Gastroesophageal sphincter (tissue), 4 donors: ENCODE measurements around the gene UNC119B. TPM values are rescaled to one million over a fixed set of nuclear protein-coding genes. Genes with fewer than 3 reads are reported as not detected.

Experiments
- ATAC-seq: fragments of 150-250 bp; one replicate; pipeline ENCODE4 v1.9.1; 2016; ENCODE audit warnings: mild to moderate bottlenecking, moderate library complexity
- H3K27ac ChIP-seq, 4 donors: fragments of 200-600 bp; sonication (generic) in 3 of 4; 1 replicate in 3 of 4; 2 replicates in 1 of 4; pipeline ENCODE4 v1.5.1; 2016 to 2019
- H3K27me3 ChIP-seq: fragments of 200-600 bp; sonication (generic); one replicate; pipeline ENCODE4 v1.5.1; 2019
- H3K36me3 ChIP-seq, 2 donors: fragments of 200-600 bp; sonication (generic); one replicate each; pipeline ENCODE4 v1.5.1; 2019; ENCODE audit warnings: control low read depth in 1 of 2
- H3K4me1 ChIP-seq, 3 donors: fragments of 200-600 bp; sonication (generic); 1 replicate in 2 of 3; 2 replicates in 1 of 3; pipeline ENCODE4 v1.5.1; 2016 to 2019; ENCODE audit warnings: control low read depth in 2 of 3
- H3K4me3 ChIP-seq, 2 donors: fragments of 200-600 bp; sonication (generic); one replicate each; pipeline ENCODE4 v1.5.1; 2019; ENCODE audit warnings: mild to moderate bottlenecking in 1 of 2, moderate library complexity in 1 of 2
- H3K9me3 ChIP-seq, 3 donors: fragments of 200-600 bp; sonication (generic); one replicate each; pipeline ENCODE4 v1.5.1; 2017 to 2019; ENCODE audit warnings: control low read depth in 2 of 3
- EP300 ChIP-seq: sonication (generic); formaldehyde crosslinking; IDR thresholded peaks from one replicate; pipeline ENCODE4 v1.6.1; 2017; ENCODE audit warnings: antibody characterized with exemption, mild to moderate bottlenecking
- POLR2A ChIP-seq, 2 donors: fragments of 450-650 bp; IDR thresholded peaks; one replicate each; pipeline ENCODE4 v1.6.1; 2017; ENCODE audit warnings: antibody characterized with exemption in 2 of 2, mild to moderate bottlenecking in 2 of 2, moderate library complexity in 1 of 2
- POLR2AphosphoS5 ChIP-seq: sonication (generic); formaldehyde crosslinking; IDR thresholded peaks from one replicate; pipeline ENCODE4 v1.6.1; 2017; ENCODE audit warnings: antibody characterized with exemption
- WGBS, 2 donors: methylation state at CpG; one replicate each; pipeline ENCODE4 v1.1.5; 2018; ENCODE audit warnings: low coverage in 1 of 2; 5-methylcytosine and 5-hydroxymethylcytosine counted together
- total RNA-seq, 4 donors: library from RNA; depleted of rRNA; stranded (reverse); fragments of >200 nt; gene quantifications; one replicate each; pipeline ENCODE4 v1.1.0, GENCODE V29; 2016
- TF ChIP-seq, protein P1 (sequence below), 4 experiments: fragments of 200-600 bp in 2 of 4; fragments of 450-650 bp in 2 of 4; sonication (generic) in 1 of 4; IDR thresholded peaks; one replicate each; pipeline ENCODE4 v1.5.1; 2017 to 2019; ENCODE audit warnings: antibody characterized with exemption in 4 of 4, mild to moderate bottlenecking in 2 of 4, moderate library complexity in 2 of 4

The UNC119B gene
- total RNA-seq, 4 donors from 2014 or later: 21.8 to 33.3 (median 27.8) TPM

DNA sequence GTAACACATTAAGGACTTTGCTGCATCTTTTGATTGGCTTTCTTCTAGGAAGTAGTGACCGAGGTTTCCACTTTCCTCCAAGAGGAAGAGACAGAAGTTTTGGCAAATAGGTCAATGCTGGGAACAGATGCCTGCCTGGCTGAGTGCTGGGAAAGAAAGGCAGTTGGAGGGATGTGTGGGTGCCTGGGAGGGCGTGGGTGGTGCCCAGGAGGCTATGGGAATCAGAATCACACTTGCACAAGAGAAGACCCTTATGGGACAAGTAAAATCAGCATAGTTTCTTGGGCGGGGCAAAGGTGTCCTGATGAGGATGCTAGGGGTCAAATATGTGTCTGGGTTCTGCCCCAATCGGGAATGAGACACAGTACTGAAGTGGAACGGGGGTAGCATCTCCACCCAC is 14.5 kb downstream of the UNC119B start:
- Histone ChIP-seq H3K27me3 (no peaks in the 10 kb centered on the region), H3K9me3 (no peaks in the 10 kb centered on the region), H3K27ac (peak overlapping the region in 3 of 4 donors; percentile 86 to 89 (median 88)), H3K4me1 (peaks cover 0 to 24% (median 6%) of the 10 kb centered on the region in 3 donors), H3K4me3 (no peak overlapping the region), H3K36me3 (peaks cover 0 to 68% of the 10 kb centered on the region in 2 donors)
- WGBS, 2 donors: 59 to 62% methylated on average over 5 of the region's 5 CpGs
- ATAC-seq: no peak
- TF ChIP-seq, protein P1, sequence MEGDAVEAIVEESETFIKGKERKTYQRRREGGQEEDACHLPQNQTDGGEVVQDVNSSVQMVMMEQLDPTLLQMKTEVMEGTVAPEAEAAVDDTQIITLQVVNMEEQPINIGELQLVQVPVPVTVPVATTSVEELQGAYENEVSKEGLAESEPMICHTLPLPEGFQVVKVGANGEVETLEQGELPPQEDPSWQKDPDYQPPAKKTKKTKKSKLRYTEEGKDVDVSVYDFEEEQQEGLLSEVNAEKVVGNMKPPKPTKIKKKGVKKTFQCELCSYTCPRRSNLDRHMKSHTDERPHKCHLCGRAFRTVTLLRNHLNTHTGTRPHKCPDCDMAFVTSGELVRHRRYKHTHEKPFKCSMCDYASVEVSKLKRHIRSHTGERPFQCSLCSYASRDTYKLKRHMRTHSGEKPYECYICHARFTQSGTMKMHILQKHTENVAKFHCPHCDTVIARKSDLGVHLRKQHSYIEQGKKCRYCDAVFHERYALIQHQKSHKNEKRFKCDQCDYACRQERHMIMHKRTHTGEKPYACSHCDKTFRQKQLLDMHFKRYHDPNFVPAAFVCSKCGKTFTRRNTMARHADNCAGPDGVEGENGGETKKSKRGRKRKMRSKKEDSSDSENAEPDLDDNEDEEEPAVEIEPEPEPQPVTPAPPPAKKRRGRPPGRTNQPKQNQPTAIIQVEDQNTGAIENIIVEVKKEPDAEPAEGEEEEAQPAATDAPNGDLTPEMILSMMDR (IDR thresholded peaks at IDR 0.05): no peak
- TF ChIP-seq POLR2AphosphoS5: no peak
- no peak for TF ChIP-seq EP300
- TF ChIP-seq POLR2A (IDR thresholded peaks at IDR 0.05): no peak

DNA sequence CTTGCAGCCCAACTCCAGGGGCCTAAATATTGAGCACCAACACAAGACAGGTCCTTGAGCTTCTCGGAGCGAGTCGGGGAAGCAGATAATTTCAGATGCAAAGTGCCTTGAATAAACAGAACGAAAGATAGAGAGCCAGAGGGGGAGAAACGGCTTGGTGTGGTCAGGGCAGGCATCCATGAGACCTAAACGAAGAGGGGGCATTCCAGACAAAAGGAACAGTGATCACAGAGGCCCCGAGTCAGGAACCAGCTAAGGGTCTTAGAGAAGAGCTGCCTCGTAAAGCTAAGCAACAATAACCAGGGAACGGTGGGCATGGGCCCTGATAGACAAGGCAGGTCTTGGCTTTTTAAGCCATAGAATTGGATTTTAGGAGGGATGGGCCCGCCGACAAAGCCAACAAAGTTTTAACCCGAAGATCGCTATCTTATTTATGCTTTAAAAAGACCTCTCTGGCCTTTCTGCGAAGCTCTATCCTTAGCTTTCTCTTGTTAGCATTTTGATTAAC is 14.9 kb downstream of the UNC119B start:
- H3K27me3 ChIP-seq: no peaks in the 10 kb centered on the region
- TF ChIP-seq POLR2AphosphoS5: no peak
- TF ChIP-seq, protein P1 (IDR thresholded peaks at IDR 0.05): no peak
- no peak for TF ChIP-seq EP300
- TF ChIP-seq POLR2A (IDR thresholded peaks at IDR 0.05): no peak
- H3K4me3 ChIP-seq: peak overlapping the region; percentile 41 to 86
- no peaks in the 10 kb centered on the region for H3K9me3 ChIP-seq
- no peak for ATAC-seq
- H3K27ac ChIP-seq: peak overlapping the region in 3 of 4 donors; percentile 86 to 89 (median 88)
- WGBS, 2 donors: 5 to 16% methylated on average over 10 to 13 of the region's 14 CpGs
- peaks cover 0 to 24% (median 6%) of the 10 kb centered on the region in 3 donors for H3K4me1 ChIP-seq
- peaks cover 0 to 68% of the 10 kb centered on the region in 2 donors for H3K36me3 ChIP-seq

DNA sequence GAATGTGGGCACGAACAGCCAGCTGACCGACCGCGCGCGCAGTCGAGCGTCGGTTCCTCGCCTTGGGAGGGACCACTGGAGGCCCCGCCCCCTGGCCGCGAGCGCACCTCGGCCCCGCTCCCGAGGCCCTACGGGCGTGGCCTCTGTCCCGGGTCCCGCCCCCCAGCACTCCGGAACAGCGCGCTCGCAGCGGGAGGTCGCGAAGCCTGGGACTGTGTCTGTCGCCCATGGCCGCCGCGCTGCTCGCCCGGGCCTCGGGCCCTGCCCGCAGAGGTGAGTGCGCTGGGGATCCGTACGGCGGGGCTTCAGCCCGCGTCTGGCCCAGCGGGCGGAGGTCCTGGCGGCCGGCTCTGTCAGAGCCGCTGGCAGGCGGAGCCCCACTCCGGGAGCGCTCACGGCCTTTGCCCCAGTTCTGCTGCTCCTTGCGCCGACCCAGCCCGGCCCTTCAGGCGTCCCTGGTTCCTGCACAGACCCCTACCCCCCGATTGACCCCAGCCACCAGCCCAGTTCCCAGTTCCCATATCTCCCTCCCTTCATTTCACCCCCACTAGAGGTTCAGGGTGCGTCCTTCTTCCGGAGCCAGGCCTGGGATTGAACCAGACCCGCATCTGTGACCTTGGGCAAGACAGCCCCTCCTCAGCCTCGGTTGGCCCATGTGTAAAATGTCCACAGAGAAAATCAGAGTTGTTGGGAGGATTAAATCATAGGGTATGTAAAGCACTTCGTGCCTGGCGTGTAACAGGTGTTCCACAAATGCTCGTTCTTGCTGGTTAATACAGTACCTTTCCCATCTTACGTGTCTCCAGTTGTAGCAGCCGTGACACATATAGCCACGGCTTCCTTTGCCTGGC is 15.6 kb downstream of the UNC119B start, which contains the start of gene ACADS:
ACADS (plus strand) TSS at position 168 of the 851 bp plus-strand sequence; CDS start at position 228, 60 bp downstream.
- Histone ChIP-seq H3K9me3 (no peaks in the 10 kb centered on the region), H3K4me3 (peak within 1 kb of the TSS; percentile 41 to 86), H3K36me3 (peaks cover 0 to 68% of the 10 kb centered on the region in 2 donors), H3K27me3 (no peaks in the 10 kb centered on the region), H3K4me1 (peaks cover 0 to 24% (median 6%) of the 10 kb centered on the region in 3 donors), H3K27ac (peak within 1 kb of the TSS in 3 of 4 donors; percentile 86 to 89 (median 88))
- WGBS, 2 donors: 32 to 41% methylated on average over 5 to 13 of the region's 66 CpGs
- TF ChIP-seq POLR2AphosphoS5 (peak; percentile 34), EP300 (no peak), POLR2A (IDR thresholded peaks at IDR 0.05) (peak; percentile 44 to 53)
- TF ChIP-seq, protein P1 (IDR thresholded peaks at IDR 0.05): peak in 2 of 4 experiments; percentile 25 to 34
- ATAC-seq: peak; percentile 99

DNA sequence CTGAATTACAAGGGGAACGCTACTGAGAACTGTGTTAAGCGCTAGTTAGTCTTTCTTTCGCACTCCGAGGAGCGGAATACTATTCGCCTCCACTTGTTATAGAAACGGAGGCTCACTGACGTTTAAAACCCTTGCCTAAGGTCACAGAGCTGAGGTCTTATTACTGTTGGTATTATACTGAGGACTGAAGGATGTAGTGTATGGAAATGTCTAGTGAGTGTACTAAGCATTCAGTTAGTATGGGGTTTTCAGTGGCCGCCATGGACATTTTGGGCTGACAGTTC is 16.2 kb downstream of the UNC119B start:
- peaks cover 0 to 67% of the 10 kb centered on the region in 2 donors for H3K36me3 ChIP-seq
- ATAC-seq: no peak
- H3K9me3 ChIP-seq: no peaks in the 10 kb centered on the region
- peak overlapping the region in 3 of 4 donors; percentile 86 to 89 (median 88) for H3K27ac ChIP-seq
- 76 to 91% methylated on average over 7 to 9 of the region's 9 CpGs for WGBS, 2 donors
- peak overlapping the region in 1 of 2 donors; percentile 86 for H3K4me3 ChIP-seq
- no peak for TF ChIP-seq EP300
- TF ChIP-seq POLR2A (IDR thresholded peaks at IDR 0.05): no peak
- TF ChIP-seq POLR2AphosphoS5: no peak
- TF ChIP-seq, protein P1 (IDR thresholded peaks at IDR 0.05): no peak
- H3K4me1 ChIP-seq: peaks cover 0 to 24% (median 6%) of the 10 kb centered on the region in 3 donors
- no peaks in the 10 kb centered on the region for H3K27me3 ChIP-seq
